Progenitor cell of endocrine pancreas (in vitro differentiated cells): ENCODE data around the gene BIRC2. TPM values are rescaled to one million over a fixed set of nuclear protein-coding genes. Genes with fewer than 3 reads are reported as not detected.

Source experiments
- DNase-seq: peaks from one replicate; pipeline ENCODE4 v3.0.0; 2021; ENCODE audit warnings: low spot score; ENCODE audit not compliant: unreplicated experiment
- H3K27ac Mint-ChIP-seq: 2 replicates; pipeline ENCODE4 v1.8.0; 2021; ENCODE audit warnings: mild to moderate bottlenecking, moderate library complexity, mixed read lengths
- H3K27me3 Mint-ChIP-seq: 2 replicates; pipeline ENCODE4 v1.8.0; 2021; ENCODE audit warnings: mixed read lengths
- H3K36me3 Mint-ChIP-seq: 2 replicates; pipeline ENCODE4 v1.8.0; 2022; ENCODE audit warnings: mixed read lengths; ENCODE audit not compliant: insufficient read depth
- H3K4me1 Mint-ChIP-seq: 2 replicates; pipeline ENCODE4 v1.8.0; 2021; ENCODE audit warnings: low read depth, mixed read lengths
- H3K4me3 Mint-ChIP-seq: 2 replicates; pipeline ENCODE4 v1.8.0; 2021; ENCODE audit warnings: low read depth, mild to moderate bottlenecking, moderate library complexity, mixed read lengths
- H3K9me3 Mint-ChIP-seq: 2 replicates; pipeline ENCODE4 v1.8.0; 2021; ENCODE audit warnings: low read depth, mixed read lengths
- total RNA-seq: library from RNA; stranded (reverse); gene quantifications from 2 replicates; pipeline ENCODE4 v1.2.1, GENCODE V29; 2021
- TF ChIP-seq, protein P1 (sequence below): fragments of 200-600 bp; sonication (generic); IDR thresholded peaks from one replicate; pipeline ENCODE4 v1.5.0; 2021; ENCODE audit warnings: antibody characterized with exemption, mild to moderate bottlenecking; ENCODE audit not compliant: unreplicated experiment

The BIRC2 gene
- total RNA-seq, 1 donor from 2014 or later = 66.3 TPM

DNA sequence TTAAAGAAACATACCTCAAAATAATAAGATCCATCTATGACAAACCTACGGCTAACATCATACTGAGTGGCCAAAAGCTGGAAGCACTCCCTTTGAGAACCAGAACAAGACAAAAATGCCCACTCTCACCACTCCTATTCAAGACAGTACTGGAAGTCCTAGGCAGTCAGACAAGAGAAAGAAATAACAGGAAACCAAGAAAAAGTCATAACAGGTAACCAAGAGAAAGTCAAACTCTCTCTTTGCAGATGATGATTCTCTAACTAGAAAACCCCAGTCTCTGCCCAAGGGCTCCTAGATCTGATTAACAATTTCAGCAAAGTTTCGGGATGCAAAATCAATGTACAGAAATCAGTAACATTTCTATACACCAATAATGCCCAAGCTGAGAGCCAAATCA lies 70.0 kb downstream of the BIRC2 start:
- Mint-ChIP-seq H3K27me3 (no peaks in the 10 kb centered on the region), H3K4me1 (peaks cover 22% of the 10 kb centered on the region), H3K4me3 (no peak overlapping the region), H3K9me3 (peaks cover 46% of the 10 kb centered on the region), H3K36me3 (peaks cover 48% of the 10 kb centered on the region), H3K27ac (peak overlapping the region; percentile 60)
- DNase-seq = no peak
- TF ChIP-seq, protein P1, sequence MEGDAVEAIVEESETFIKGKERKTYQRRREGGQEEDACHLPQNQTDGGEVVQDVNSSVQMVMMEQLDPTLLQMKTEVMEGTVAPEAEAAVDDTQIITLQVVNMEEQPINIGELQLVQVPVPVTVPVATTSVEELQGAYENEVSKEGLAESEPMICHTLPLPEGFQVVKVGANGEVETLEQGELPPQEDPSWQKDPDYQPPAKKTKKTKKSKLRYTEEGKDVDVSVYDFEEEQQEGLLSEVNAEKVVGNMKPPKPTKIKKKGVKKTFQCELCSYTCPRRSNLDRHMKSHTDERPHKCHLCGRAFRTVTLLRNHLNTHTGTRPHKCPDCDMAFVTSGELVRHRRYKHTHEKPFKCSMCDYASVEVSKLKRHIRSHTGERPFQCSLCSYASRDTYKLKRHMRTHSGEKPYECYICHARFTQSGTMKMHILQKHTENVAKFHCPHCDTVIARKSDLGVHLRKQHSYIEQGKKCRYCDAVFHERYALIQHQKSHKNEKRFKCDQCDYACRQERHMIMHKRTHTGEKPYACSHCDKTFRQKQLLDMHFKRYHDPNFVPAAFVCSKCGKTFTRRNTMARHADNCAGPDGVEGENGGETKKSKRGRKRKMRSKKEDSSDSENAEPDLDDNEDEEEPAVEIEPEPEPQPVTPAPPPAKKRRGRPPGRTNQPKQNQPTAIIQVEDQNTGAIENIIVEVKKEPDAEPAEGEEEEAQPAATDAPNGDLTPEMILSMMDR = no peak

DNA sequence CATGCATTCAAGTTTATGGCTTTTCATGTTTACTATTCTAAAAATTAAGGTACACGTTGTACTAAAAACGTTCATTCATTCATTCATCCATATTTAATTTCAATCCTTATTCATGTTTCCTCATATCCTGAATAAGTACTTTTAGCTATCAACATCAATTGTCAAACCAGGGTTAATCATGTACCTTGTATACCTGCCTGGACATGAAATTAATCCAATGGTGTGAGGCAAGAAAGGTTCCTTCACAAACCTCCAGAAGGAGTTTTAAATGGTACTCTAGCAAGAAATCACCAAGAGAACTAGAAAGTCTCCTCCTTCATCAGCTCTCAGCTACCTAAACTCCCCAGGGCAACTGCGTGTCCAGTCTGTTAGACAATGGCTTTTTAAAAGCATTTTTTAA lies 72.2 kb downstream of the BIRC2 start:
- Mint-ChIP-seq H3K27ac (no peak overlapping the region), H3K36me3 (peaks cover 44% of the 10 kb centered on the region), H3K27me3 (no peaks in the 10 kb centered on the region), H3K4me3 (no peak overlapping the region), H3K9me3 (peaks cover 41% of the 10 kb centered on the region), H3K4me1 (peaks cover 34% of the 10 kb centered on the region)
- DNase-seq = no peak
- TF ChIP-seq, protein P1 = no peak

DNA sequence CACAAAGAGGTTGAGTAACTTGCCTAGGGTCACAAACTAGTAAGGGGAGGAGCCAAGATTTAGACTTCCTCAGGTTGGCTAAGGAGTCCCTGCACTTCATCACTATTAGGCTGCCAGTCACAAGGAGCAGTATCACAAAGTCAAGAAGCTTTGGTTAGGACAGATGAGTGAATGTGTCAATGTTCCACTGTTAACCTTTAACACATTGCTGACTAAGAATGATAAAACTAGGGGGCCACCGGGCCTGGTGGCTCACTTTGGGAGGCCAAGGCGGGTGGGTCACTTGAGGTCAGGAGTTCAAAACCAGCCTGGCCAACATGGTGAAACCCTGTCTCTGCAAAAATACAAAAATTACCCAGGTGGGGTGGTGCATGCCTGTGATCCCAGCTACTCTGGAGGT lies 73.5 kb downstream of the BIRC2 start:
- Mint-ChIP-seq H3K36me3 (peaks cover 33% of the 10 kb centered on the region), H3K27ac (peak overlapping the region; percentile 84), H3K4me1 (peaks cover 33% of the 10 kb centered on the region), H3K9me3 (peaks cover 31% of the 10 kb centered on the region), H3K4me3 (no peak overlapping the region), H3K27me3 (no peaks in the 10 kb centered on the region)
- DNase-seq = no peak
- TF ChIP-seq, protein P1 = no peak

DNA sequence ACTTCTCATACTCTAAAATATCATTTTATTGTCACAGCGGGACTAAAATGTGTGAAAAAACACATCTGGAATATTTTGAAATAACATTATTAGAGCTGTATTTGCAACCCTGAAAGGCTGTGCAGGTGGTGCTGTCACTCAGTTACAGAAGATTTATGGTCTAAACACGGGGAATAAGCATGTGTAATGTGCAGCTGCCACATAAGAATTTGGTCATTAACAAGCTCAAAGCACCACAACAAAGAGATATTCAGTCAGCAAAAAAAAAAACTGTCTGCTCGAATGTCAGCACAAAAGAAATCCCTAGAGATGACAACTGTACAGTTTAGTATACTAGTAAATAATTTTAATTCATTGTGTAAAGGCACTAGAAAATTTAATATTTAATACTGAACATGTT lies 74.2 kb downstream of the BIRC2 start:
- Mint-ChIP-seq H3K9me3 (peaks cover 25% of the 10 kb centered on the region), H3K27me3 (no peaks in the 10 kb centered on the region), H3K36me3 (peaks cover 28% of the 10 kb centered on the region), H3K27ac (peak overlapping the region; percentile 33), H3K4me3 (no peak overlapping the region), H3K4me1 (peaks cover 34% of the 10 kb centered on the region)
- TF ChIP-seq, protein P1 = no peak
- DNase-seq = no peak

DNA sequence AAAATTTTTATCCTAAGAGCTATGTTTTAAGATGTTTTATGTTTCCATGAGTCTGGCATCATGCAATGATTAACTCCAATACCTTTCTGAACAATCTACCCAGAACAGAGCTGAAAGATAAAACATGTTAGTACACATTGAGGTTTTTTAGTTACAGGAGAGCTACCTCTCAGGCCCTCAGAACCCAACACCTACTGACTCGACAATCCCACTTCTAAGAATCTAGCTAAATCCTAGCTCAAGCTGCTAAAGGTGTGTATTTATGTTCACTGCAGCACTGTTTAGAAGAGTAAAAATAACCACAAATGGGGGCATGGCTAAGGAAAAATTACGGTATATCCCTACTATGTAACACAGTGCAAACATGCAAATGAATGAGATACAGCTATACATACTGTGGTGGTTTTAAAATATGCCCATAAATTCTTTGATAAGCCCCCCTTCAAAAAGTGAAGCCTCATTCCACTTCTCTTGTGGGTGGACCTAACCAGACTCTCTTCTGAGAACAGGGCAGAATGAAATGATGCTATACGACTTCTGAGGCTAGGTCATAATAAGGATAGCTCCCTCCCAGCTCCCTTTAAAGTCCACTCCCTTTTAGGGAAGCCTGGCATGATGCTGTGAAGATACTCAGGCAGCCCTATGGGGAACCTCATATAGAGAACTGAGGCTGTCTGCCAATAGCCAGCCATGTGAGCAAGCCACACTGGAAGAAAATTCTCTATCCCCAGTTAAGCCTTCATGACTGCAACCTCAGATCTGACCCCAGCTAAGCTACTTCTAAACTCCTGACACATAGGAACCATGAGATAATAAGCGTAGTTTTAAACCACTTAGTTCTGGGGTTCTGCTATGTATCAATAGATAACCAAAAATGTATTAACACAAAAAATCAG lies 76.1 kb downstream of the BIRC2 start:
- H3K9me3 Mint-ChIP-seq = peaks cover 11% of the 10 kb centered on the region
- TF ChIP-seq, protein P1 = no peak
- peaks cover 17% of the 10 kb centered on the region for H3K36me3 Mint-ChIP-seq
- DNase-seq = no peak
- H3K4me3 Mint-ChIP-seq = no peak overlapping the region
- H3K27ac Mint-ChIP-seq = peak overlapping the region; percentile 66
- peaks cover 42% of the 10 kb centered on the region for H3K4me1 Mint-ChIP-seq
- H3K27me3 Mint-ChIP-seq = no peaks in the 10 kb centered on the region
